GM23338 (cell line): ENCODE measurements around the gene HOXB4. TPM values are rescaled to one million over a fixed set of nuclear protein-coding genes. Genes with fewer than 3 reads are reported as not detected.

Experiments used
- ATAC-seq: fragments of 200-7000 bp; cut with Tn5 transposase; 3 replicates; pipeline ENCODE4 v1.9.1; 2020
- DNase-seq: peaks from one replicate; pipeline ENCODE4 v3.0.0-alpha.2; 2015; ENCODE audit warnings: low spot score
- H2AFZ ChIP-seq: fragments of 200-600 bp; sonication (generic); 2 replicates; pipeline ENCODE4 v1.8.0; 2016; ENCODE audit warnings: antibody characterized with exemption, mild to moderate bottlenecking, moderate library complexity
- H3F3A ChIP-seq: fragments of 200-600 bp; sonication (generic); replicated peaks from 2 replicates; pipeline ENCODE4 v1.8.0; 2017; ENCODE audit warnings: antibody characterized with exemption, mixed run types, low read depth
- H3K27ac ChIP-seq: fragments of 200-600 bp; sonication (generic); 2 replicates; pipeline ENCODE4 v1.6.1; 2016; ENCODE audit warnings: low read depth
- H3K27me3 ChIP-seq: fragments of 200-600 bp; sonication (generic); 2 replicates; pipeline ENCODE4 v1.8.0; 2016; ENCODE audit warnings: mild to moderate bottlenecking, mixed run types, moderate library complexity; ENCODE audit not compliant: insufficient read depth
- H3K36me3 ChIP-seq: fragments of 200-600 bp; sonication (generic); 2 replicates; pipeline ENCODE4 v1.8.0; 2016; ENCODE audit warnings: mild to moderate bottlenecking; ENCODE audit not compliant: insufficient read depth
- H3K4me1 ChIP-seq: fragments of 200-600 bp; sonication (generic); 2 replicates; pipeline ENCODE4 v1.8.0; 2016; ENCODE audit warnings: mild to moderate bottlenecking, moderate library complexity; ENCODE audit not compliant: insufficient read depth
- H3K4me2 ChIP-seq: fragments of 200-600 bp; sonication (generic); 2 replicates; pipeline ENCODE4 v1.7.1; 2017; ENCODE audit warnings: mixed run types
- H3K4me3 ChIP-seq: fragments of 200-600 bp; sonication (generic); 2 replicates; pipeline ENCODE4 v1.6.1; 2016; ENCODE audit warnings: mixed run types
- H3K79me2 ChIP-seq: fragments of 200-600 bp; sonication (generic); replicated peaks from 2 replicates; pipeline ENCODE4 v1.8.0; 2017; ENCODE audit warnings: mild to moderate bottlenecking; ENCODE audit not compliant: insufficient read depth
- H3K9me2 ChIP-seq: fragments of 200-600 bp; sonication (generic); 2 replicates; pipeline ENCODE4 v1.8.0; 2017; ENCODE audit not compliant: insufficient read depth
- H4K20me1 ChIP-seq: fragments of 200-600 bp; sonication (generic); replicated peaks from 2 replicates; pipeline ENCODE4 v1.8.0; 2017; ENCODE audit warnings: mild to moderate bottlenecking; ENCODE audit not compliant: insufficient read depth
- H3K27ac Mint-ChIP-seq: 2 replicates; pipeline ENCODE4 v1.8.0; 2020; ENCODE audit warnings: inconsistent platforms, mild to moderate bottlenecking, moderate library complexity, mixed read lengths
- H3K27me3 Mint-ChIP-seq: 3 replicates; pipeline ENCODE4 v1.8.0; 2022; ENCODE audit warnings: low read depth, mild to moderate bottlenecking, moderate library complexity, mixed read lengths, inconsistent platforms; ENCODE audit not compliant: insufficient read depth, poor library complexity
- H3K36me3 Mint-ChIP-seq: 3 replicates; pipeline ENCODE4 v1.8.0; 2021; ENCODE audit warnings: low read depth, mild to moderate bottlenecking, inconsistent platforms, moderate library complexity, mixed read lengths
- H3K4me1 Mint-ChIP-seq: 3 replicates; pipeline ENCODE4 v1.8.0; 2020; ENCODE audit warnings: mild to moderate bottlenecking, inconsistent platforms, mixed read lengths
- H3K4me3 Mint-ChIP-seq: 3 replicates; pipeline ENCODE4 v1.8.0; 2021; ENCODE audit warnings: moderate library complexity, mild to moderate bottlenecking, inconsistent platforms, mixed read lengths
- H3K9me3 Mint-ChIP-seq: 3 replicates; pipeline ENCODE4 v1.8.0; 2020; ENCODE audit warnings: moderate library complexity, mild to moderate bottlenecking, inconsistent platforms, mixed read lengths
- CREB1 ChIP-seq: fragments of 250-450 bp; sonication (Bioruptor Pico); IDR thresholded peaks from 2 replicates; pipeline ENCODE4 v1.5.0; 2020; ENCODE audit warnings: low read depth, mild to moderate bottlenecking, moderate library complexity
- EZH2 ChIP-seq: fragments of 200-600 bp; sonication (generic); IDR thresholded peaks from one replicate; pipeline ENCODE4 v1.8.0; 2017; ENCODE audit warnings: antibody characterized with exemption, mild to moderate bottlenecking, low read depth; ENCODE audit not compliant: unreplicated experiment
- EZH2phosphoT487 ChIP-seq: fragments of 200-600 bp; sonication (generic); IDR thresholded peaks from one replicate; pipeline ENCODE4 v1.8.1; 2018; ENCODE audit warnings: antibody characterized with exemption; ENCODE audit not compliant: unreplicated experiment
- JUNB ChIP-seq: IDR thresholded peaks from one replicate; pipeline ENCODE4 v1.6.1; 2016; ENCODE audit warnings: antibody characterized with exemption; ENCODE audit not compliant: unreplicated experiment
- NANOG ChIP-seq: IDR thresholded peaks from 2 replicates; pipeline ENCODE4 v1.6.1; 2016; ENCODE audit warnings: antibody characterized with exemption, borderline replicate concordance
- POLR2AphosphoS5 ChIP-seq: IDR thresholded peaks from 2 replicates; pipeline ENCODE4 v1.6.1; 2016; ENCODE audit warnings: antibody characterized with exemption, low read depth
- STAT1 ChIP-seq: IDR thresholded peaks from one replicate; pipeline ENCODE4 v1.6.1; 2016; ENCODE audit warnings: antibody characterized with exemption; ENCODE audit not compliant: unreplicated experiment
- ZNF114 ChIP-seq: fragments of 250-450 bp; sonication (Bioruptor Pico); IDR thresholded peaks from 2 replicates; pipeline ENCODE4 v1.5.0; 2020; ENCODE audit warnings: mild to moderate bottlenecking, moderate library complexity
- ZNF331 ChIP-seq: fragments of 250-450 bp; sonication (Bioruptor Pico); IDR thresholded peaks from 2 replicates; pipeline ENCODE4 v1.5.0; 2020; ENCODE audit warnings: low read depth, mild to moderate bottlenecking, moderate library complexity
- polyA plus RNA-seq: library from polyadenylated mRNA; unstranded; fragments of >200 nt; fragmentation: Nextera tagmentation; extraction: Ambion mirVana; gene quantifications from 2 replicates; pipeline ENCODE4 v1.2.1, GENCODE V29; 2016
- total RNA-seq: library from RNA; depleted of rRNA; stranded (reverse); fragments of >200 nt; shearing (Covaris generic); gene quantifications from 2 replicates; pipeline ENCODE4 v1.2.3, GENCODE V29; 2014
- TF ChIP-seq, protein P1 (sequence below), 2 experiments: fragments of 200-600 bp in 1 of 2; sonication (generic) in 1 of 2; conservative IDR thresholded peaks; 2 replicates each; pipeline versions ENCODE4 v1.5.1 to v1.6.1; 2016 to 2017; ENCODE audit warnings: antibody characterized with exemption in 2 of 2, low read depth in 2 of 2, mild to moderate bottlenecking in 2 of 2, moderate library complexity in 1 of 2
- TF ChIP-seq, protein P2 (sequence below): fragments of 250-450 bp; sonication (Bioruptor Pico); IDR thresholded peaks from 2 replicates; pipeline ENCODE4 v1.5.0; 2020; ENCODE audit warnings: mild to moderate bottlenecking, moderate library complexity
- TF ChIP-seq, protein P3 (sequence below): IDR thresholded peaks from 2 replicates; pipeline ENCODE4 v1.6.1; 2016; ENCODE audit warnings: antibody characterized with exemption
- TF ChIP-seq, protein P4 (sequence below): IDR thresholded peaks from one replicate; pipeline ENCODE4 v1.6.1; 2018; ENCODE audit warnings: antibody characterized with exemption; ENCODE audit not compliant: unreplicated experiment

Gene HOXB4
- total and polyA plus RNA-seq, 2 experiments from 2014 or later: not detected

DNA sequence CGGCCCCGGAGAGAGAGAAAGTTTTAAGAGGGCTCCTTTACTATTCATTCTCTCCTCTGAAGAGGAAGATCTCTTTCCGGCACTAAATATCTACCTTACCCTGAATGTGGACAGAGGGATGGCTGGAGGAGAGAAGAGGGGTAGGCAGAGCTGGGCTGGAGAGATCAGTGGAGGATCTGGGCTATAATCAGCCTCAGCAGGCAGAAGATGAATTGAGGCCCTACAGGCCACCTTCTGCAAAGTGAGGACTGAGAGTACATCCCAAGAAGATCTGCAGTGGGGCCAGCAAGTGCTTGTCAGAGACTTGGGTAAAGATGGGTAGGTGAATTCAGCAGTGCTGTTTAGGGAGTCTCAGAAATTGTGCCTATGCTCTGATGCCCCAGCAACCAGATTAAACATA, 40.8 kb downstream of the HOXB4 start:
- Histone ChIP-seq H3K27me3 (peaks cover 97% of the 10 kb centered on the region), H3K27ac (no peak overlapping the region), H3K79me2 (no peaks in the 10 kb centered on the region), H3K4me3 (no peak overlapping the region), H2AFZ (no peak overlapping the region), H3K4me1 (peaks cover 32% of the 10 kb centered on the region), H4K20me1 (no peaks in the 10 kb centered on the region), H3K36me3 (no peaks in the 10 kb centered on the region; the same call in 1 of the 2 replicates), H3K4me2 (no peak overlapping the region), H3F3A (peaks cover 7% of the 10 kb centered on the region; the same call in 1 of the 2 replicates), H3K9me2 (no peaks in the 10 kb centered on the region)
- DNase-seq (no peak), ATAC-seq (no peak)
- Mint-ChIP-seq H3K4me3 (no peak overlapping the region), H3K27ac (no peak overlapping the region), H3K9me3 (no peaks in the 10 kb centered on the region; the same call in 2 of the 3 replicates), H3K36me3 (no peaks in the 10 kb centered on the region), H3K4me1 (peaks cover 29% of the 10 kb centered on the region), H3K27me3 (peaks cover 68% of the 10 kb centered on the region)
- TF ChIP-seq ZNF114 (CRISPR knock-in tag) (no peak), EZH2 (no peak), STAT1 (no peak), ZNF331 (CRISPR knock-in tag) (no peak), JUNB (no peak), EZH2phosphoT487 (no peak), NANOG (no peak), CREB1 (CRISPR knock-in tag) (no peak), POLR2AphosphoS5 (no peak)
- TF ChIP-seq, protein P1, sequence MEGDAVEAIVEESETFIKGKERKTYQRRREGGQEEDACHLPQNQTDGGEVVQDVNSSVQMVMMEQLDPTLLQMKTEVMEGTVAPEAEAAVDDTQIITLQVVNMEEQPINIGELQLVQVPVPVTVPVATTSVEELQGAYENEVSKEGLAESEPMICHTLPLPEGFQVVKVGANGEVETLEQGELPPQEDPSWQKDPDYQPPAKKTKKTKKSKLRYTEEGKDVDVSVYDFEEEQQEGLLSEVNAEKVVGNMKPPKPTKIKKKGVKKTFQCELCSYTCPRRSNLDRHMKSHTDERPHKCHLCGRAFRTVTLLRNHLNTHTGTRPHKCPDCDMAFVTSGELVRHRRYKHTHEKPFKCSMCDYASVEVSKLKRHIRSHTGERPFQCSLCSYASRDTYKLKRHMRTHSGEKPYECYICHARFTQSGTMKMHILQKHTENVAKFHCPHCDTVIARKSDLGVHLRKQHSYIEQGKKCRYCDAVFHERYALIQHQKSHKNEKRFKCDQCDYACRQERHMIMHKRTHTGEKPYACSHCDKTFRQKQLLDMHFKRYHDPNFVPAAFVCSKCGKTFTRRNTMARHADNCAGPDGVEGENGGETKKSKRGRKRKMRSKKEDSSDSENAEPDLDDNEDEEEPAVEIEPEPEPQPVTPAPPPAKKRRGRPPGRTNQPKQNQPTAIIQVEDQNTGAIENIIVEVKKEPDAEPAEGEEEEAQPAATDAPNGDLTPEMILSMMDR (conservative IDR thresholded peaks at IDR 0.05; ENCODE audit: low read depth in 2 of 2): no peak
- TF ChIP-seq, protein P2, sequence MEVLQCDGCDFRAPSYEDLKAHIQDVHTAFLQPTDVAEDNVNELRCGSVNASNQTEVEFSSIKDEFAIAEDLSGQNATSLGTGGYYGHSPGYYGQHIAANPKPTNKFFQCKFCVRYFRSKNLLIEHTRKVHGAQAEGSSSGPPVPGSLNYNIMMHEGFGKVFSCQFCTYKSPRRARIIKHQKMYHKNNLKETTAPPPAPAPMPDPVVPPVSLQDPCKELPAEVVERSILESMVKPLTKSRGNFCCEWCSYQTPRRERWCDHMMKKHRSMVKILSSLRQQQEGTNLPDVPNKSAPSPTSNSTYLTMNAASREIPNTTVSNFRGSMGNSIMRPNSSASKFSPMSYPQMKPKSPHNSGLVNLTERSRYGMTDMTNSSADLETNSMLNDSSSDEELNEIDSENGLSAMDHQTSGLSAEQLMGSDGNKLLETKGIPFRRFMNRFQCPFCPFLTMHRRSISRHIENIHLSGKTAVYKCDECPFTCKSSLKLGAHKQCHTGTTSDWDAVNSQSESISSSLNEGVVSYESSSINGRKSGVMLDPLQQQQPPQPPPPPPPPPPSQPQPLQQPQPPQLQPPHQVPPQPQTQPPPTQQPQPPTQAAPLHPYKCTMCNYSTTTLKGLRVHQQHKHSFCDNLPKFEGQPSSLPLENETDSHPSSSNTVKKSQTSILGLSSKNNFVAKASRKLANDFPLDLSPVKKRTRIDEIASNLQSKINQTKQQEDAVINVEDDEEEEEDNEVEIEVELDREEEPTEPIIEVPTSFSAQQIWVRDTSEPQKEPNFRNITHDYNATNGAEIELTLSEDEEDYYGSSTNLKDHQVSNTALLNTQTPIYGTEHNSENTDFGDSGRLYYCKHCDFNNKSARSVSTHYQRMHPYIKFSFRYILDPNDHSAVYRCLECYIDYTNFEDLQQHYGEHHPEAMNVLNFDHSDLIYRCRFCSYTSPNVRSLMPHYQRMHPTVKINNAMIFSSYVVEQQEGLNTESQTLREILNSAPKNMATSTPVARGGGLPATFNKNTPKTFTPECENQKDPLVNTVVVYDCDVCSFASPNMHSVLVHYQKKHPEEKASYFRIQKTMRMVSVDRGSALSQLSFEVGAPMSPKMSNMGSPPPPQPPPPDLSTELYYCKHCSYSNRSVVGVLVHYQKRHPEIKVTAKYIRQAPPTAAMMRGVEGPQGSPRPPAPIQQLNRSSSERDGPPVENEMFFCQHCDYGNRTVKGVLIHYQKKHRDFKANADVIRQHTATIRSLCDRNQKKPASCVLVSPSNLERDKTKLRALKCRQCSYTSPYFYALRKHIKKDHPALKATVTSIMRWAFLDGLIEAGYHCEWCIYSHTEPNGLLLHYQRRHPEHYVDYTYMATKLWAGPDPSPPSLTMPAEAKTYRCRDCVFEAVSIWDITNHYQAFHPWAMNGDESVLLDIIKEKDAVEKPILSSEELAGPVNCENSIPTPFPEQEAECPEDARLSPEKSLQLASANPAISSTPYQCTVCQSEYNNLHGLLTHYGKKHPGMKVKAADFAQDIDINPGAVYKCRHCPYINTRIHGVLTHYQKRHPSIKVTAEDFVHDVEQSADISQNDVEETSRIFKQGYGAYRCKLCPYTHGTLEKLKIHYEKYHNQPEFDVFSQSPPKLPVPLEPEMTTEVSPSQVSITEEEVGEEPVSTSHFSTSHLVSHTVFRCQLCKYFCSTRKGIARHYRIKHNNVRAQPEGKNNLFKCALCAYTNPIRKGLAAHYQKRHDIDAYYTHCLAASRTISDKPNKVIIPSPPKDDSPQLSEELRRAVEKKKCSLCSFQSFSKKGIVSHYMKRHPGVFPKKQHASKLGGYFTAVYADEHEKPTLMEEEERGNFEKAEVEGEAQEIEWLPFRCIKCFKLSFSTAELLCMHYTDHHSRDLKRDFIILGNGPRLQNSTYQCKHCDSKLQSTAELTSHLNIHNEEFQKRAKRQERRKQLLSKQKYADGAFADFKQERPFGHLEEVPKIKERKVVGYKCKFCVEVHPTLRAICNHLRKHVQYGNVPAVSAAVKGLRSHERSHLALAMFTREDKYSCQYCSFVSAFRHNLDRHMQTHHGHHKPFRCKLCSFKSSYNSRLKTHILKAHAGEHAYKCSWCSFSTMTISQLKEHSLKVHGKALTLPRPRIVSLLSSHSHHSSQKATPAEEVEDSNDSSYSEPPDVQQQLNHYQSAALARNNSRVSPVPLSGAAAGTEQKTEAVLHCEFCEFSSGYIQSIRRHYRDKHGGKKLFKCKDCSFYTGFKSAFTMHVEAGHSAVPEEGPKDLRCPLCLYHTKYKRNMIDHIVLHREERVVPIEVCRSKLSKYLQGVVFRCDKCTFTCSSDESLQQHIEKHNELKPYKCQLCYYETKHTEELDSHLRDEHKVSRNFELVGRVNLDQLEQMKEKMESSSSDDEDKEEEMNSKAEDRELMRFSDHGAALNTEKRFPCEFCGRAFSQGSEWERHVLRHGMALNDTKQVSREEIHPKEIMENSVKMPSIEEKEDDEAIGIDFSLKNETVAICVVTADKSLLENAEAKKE (CRISPR knock-in tag): no peak
- TF ChIP-seq, protein P3, sequence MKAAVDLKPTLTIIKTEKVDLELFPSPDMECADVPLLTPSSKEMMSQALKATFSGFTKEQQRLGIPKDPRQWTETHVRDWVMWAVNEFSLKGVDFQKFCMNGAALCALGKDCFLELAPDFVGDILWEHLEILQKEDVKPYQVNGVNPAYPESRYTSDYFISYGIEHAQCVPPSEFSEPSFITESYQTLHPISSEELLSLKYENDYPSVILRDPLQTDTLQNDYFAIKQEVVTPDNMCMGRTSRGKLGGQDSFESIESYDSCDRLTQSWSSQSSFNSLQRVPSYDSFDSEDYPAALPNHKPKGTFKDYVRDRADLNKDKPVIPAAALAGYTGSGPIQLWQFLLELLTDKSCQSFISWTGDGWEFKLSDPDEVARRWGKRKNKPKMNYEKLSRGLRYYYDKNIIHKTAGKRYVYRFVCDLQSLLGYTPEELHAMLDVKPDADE: no peak
- TF ChIP-seq, protein P4, sequence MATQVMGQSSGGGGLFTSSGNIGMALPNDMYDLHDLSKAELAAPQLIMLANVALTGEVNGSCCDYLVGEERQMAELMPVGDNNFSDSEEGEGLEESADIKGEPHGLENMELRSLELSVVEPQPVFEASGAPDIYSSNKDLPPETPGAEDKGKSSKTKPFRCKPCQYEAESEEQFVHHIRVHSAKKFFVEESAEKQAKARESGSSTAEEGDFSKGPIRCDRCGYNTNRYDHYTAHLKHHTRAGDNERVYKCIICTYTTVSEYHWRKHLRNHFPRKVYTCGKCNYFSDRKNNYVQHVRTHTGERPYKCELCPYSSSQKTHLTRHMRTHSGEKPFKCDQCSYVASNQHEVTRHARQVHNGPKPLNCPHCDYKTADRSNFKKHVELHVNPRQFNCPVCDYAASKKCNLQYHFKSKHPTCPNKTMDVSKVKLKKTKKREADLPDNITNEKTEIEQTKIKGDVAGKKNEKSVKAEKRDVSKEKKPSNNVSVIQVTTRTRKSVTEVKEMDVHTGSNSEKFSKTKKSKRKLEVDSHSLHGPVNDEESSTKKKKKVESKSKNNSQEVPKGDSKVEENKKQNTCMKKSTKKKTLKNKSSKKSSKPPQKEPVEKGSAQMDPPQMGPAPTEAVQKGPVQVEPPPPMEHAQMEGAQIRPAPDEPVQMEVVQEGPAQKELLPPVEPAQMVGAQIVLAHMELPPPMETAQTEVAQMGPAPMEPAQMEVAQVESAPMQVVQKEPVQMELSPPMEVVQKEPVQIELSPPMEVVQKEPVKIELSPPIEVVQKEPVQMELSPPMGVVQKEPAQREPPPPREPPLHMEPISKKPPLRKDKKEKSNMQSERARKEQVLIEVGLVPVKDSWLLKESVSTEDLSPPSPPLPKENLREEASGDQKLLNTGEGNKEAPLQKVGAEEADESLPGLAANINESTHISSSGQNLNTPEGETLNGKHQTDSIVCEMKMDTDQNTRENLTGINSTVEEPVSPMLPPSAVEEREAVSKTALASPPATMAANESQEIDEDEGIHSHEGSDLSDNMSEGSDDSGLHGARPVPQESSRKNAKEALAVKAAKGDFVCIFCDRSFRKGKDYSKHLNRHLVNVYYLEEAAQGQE: no peak
